GM19025 (cell line): ENCODE data around the gene AGBL4.

ENCODE experiments used
- ATAC-seq: cut with Tn5 transposase; IDR thresholded peaks from one replicate; pipeline ENCODE4 v1.9.1; 2021; ENCODE audit warnings: mild to moderate bottlenecking, low read depth, moderate library complexity; ENCODE audit not compliant: unreplicated experiment

The AGBL4 gene

GRCh38 chr1:48749068-48749467 lies 1274.7 kb downstream of the AGBL4 start:
- no peak for ATAC-seq

GRCh38 chr1:48746906-48747305 lies 1276.8 kb downstream of the AGBL4 start:
- no peak for ATAC-seq

GRCh38 chr1:48744032-48744431 lies 1279.7 kb downstream of the AGBL4 start:
- ATAC-seq: no peak

GRCh38 chr1:48743480-48743879 lies 1280.3 kb downstream of the AGBL4 start:
- ATAC-seq: no peak

- no peak for ATAC-seq
Observed at GRCh38 chr1:48741380-48741779, 1282.4 kb downstream of the AGBL4 start.

GRCh38 chr1:48740621-48741020 lies 1283.1 kb downstream of the AGBL4 start:
- ATAC-seq: no peak

GRCh38 chr1:48739091-48739490 lies 1284.7 kb downstream of the AGBL4 start:
- ATAC-seq: no peak

- ATAC-seq: no peak
Observed at GRCh38 chr1:48738356-48738755, 1285.4 kb downstream of the AGBL4 start.

- no peak for ATAC-seq
Observed at GRCh38 chr1:48735796-48736195, 1288.0 kb downstream of the AGBL4 start.

GRCh38 chr1:48730164-48730910 lies 1293.4 kb downstream of the AGBL4 start:
- ATAC-seq: peak; percentile 76

GRCh38 chr1:48728584-48728983 lies 1295.2 kb downstream of the AGBL4 start:
- no peak for ATAC-seq

- ATAC-seq: no peak
Observed at GRCh38 chr1:48726557-48727215, 1297.1 kb downstream of the AGBL4 start.

- ATAC-seq: no peak
Observed at GRCh38 chr1:48726139-48726538, 1297.6 kb downstream of the AGBL4 start.

- no peak for ATAC-seq
Observed at GRCh38 chr1:48725341-48726046, 1298.3 kb downstream of the AGBL4 start.

- ATAC-seq: no peak
Observed at GRCh38 chr1:48720929-48721328, 1302.8 kb downstream of the AGBL4 start.

- no peak for ATAC-seq
Observed at GRCh38 chr1:48718705-48719104, 1305.0 kb downstream of the AGBL4 start.

GRCh38 chr1:48718116-48718630 lies 1305.6 kb downstream of the AGBL4 start:
- no peak for ATAC-seq

GRCh38 chr1:48717082-48717481 lies 1306.7 kb downstream of the AGBL4 start:
- ATAC-seq: no peak

GRCh38 chr1:48715921-48716320 lies 1307.8 kb downstream of the AGBL4 start:
- ATAC-seq: no peak

- ATAC-seq: no peak
Observed at GRCh38 chr1:48710915-48711314, 1312.8 kb downstream of the AGBL4 start.

- ATAC-seq: no peak
Observed at GRCh38 chr1:48710318-48710717, 1313.4 kb downstream of the AGBL4 start.
